Stimulated activated CD8-positive, alpha-beta memory T cell treated with anti-CD3 and anti-CD28 coated beads, Interleukin-7, amount 100 ng/mL, for 24 hours (primary cell): ENCODE measurements around the gene MCMBP.

Experiments
- DNase-seq: peaks from one replicate; pipeline ENCODE4 v3.0.0-alpha.2; 2020; ENCODE audit warnings: low read depth

Gene MCMBP

DNA sequence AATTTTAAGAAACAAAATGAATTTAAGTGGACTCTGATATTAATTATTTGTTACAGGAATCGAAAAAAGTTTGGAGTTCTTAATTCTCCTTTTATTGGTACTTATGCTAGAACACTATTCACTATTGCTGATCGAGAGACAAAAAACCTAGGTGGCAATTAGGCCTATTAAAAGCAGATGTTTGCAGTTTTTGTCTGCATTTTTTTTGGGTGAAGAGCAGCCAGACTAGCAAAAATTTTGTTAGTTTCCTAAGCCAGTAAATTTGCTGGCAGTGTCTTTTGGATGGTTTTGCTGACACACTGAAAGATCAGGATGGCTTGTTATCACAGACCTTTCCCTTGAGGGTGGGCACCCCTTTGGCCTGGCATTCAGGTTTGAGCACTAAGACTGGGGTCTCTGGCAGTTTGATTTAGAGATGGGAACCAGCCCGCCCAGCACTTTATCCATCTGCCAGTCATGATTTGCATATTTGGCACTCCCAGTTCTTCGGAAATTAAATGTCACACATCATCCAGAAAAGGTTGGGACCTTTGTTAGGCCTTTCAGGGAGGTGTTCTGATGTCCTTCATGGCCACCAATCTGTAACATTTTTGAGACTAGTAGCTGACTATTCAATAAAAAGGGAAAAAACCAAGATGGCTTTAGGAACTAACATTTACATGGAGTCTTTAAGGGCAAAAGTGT lies 89.5 kb downstream of the MCMBP start:
- no peak for DNase-seq

DNA sequence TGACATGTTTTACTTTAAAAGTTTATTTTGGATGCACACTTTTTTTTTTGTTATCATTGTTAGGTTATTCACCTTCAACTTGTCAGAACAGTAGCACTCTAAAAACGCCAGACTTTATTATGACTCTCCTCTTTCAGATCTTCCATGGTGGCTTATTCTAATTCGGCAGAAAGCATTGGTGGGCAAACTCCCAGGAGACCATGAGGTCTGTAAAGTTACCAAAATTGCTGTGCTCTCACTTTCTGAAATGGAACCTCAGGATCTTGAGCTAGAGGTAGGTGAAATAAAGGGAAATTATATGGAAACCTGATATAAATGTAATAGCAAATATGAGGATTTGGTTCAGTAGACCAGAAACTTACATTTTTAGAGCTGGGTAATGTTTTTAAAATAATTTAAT lies 91.1 kb downstream of the MCMBP start:
- no peak for DNase-seq

DNA sequence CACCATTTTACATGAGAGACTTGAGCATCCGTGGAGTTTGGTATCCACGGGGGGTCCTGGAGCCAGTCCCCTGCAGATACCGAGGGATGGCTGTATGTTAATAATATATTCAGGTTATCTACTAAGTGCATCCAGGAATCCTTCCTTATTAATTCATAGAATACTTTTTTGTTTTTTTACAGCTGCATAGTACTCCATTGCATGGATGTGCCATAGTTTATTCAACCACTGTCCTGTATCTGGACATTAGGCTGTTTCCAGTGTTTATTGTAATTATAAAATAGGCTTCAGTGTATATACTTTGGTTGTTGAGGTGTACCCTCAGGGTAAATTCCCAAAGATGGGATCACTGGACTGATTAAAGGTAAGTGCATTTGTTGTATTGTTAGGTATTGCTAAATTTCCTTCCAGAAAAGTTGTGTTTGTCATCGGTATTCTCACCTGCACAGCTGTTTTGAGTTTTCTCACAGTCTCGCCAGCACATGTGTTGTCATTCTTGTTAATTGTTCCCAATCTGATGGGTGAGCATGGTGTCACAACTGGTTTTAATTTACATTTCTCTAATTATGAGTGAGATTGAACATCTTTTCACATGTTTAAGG lies 91.7 kb downstream of the MCMBP start:
- no peak for DNase-seq
